ENCODE data around the gene SPOP.

Gene SPOP

GRCh38 chr17:49699966-49700575 lies 22.2 kb upstream of the SPOP start:
- TF ChIP-seq CTCF (IDR thresholded peaks at IDR 0.05; ENCODE audit: control extremely low read depth, extremely low read depth, low read depth, missing control alignments): no peak
- ChIA-PET CTCF (interaction anchor here (0.7 to 40.4 kb wide), 7 partner anchors 7 to 152 kb away, joined by 3 to 880 read pairs (median 10); partner anchors contain the start of genes NXPH3 and SLC35B1), POLR2A (interaction anchor here (1.3 kb wide), 1 partner anchor 9 kb away, joined by 3 read pairs; no protein-coding TSS in a partner anchor)
- no peak for DNase-seq (ENCODE audit: extremely low spot score)

GRCh38 chr17:49698005-49698404 lies 20.1 kb upstream of the SPOP start:
- CTCF ChIA-PET: interaction anchor here (0.9 to 40.4 kb wide), 10 partner anchors 9 to 141 kb away, joined by 3 to 880 read pairs (median 12); partner anchors contain the start of genes NXPH3 and SLC35B1
- POLR2A ChIA-PET: no interaction called here
- DNase-seq (ENCODE audit: extremely low spot score): no peak

GRCh38 chr17:49696233-49696761 lies 18.4 kb upstream of the SPOP start:
- no peak for TF ChIP-seq CTCF (IDR thresholded peaks at IDR 0.05; ENCODE audit: control extremely low read depth, extremely low read depth, low read depth, missing control alignments)
- peak; percentile 79 for DNase-seq (ENCODE audit: extremely low spot score)
- POLR2A ChIA-PET: interaction anchor here (0.6 to 0.7 kb wide), 3 partner anchors 12 to 117 kb away, joined by 3 to 4 read pairs (median 3); no protein-coding TSS in a partner anchor
- CTCF ChIA-PET: interaction anchor here (0.7 to 40.4 kb wide), 39 partner anchors 9 to 302 kb away, joined by 3 to 880 read pairs (median 5); partner anchors contain the start of genes NXPH3, SLC35B1 and SPOP

More at GRCh38 chr17:49698005-49698404, 20.1 kb upstream of the SPOP start:
- no peak for TF ChIP-seq CTCF (IDR thresholded peaks at IDR 0.05; ENCODE audit: control extremely low read depth, extremely low read depth, low read depth, missing control alignments)

GRCh38 chr17:49695698-49696232 lies 17.9 kb upstream of the SPOP start:
- TF ChIP-seq CTCF (IDR thresholded peaks at IDR 0.05; ENCODE audit: control extremely low read depth, extremely low read depth, low read depth, missing control alignments): no peak
- POLR2A ChIA-PET: interaction anchor here (0.7 kb wide), 2 partner anchors 11 to 116 kb away, joined by 3 to 4 read pairs; no protein-coding TSS in a partner anchor
- DNase-seq (ENCODE audit: extremely low spot score): no peak
- CTCF ChIA-PET: interaction anchor here (0.7 to 40.4 kb wide), 40 partner anchors 8 to 302 kb away, joined by 3 to 880 read pairs (median 4); partner anchors contain the start of genes NXPH3, SLC35B1 and SPOP

- DNase-seq (ENCODE audit: extremely low spot score): peak; percentile 68
- ChIA-PET POLR2A (interaction anchor here (0.7 kb wide), 1 partner anchor 10 kb away, joined by 4 read pairs; no protein-coding TSS in a partner anchor), CTCF (interaction anchor here (0.6 to 40.4 kb wide), 27 partner anchors 10 to 193 kb away, joined by 3 to 880 read pairs (median 6); partner anchors contain the start of genes NXPH3, SLC35B1 and SPOP)
- peak; percentile 78 for TF ChIP-seq CTCF (IDR thresholded peaks at IDR 0.05; ENCODE audit: control extremely low read depth, extremely low read depth, low read depth, missing control alignments)
Measured at GRCh38 chr17:49694847-49695697, 17.2 kb upstream of the SPOP start.
